HepG2 (cell line): ENCODE results near the gene C4orf54. TPM values are rescaled to one million over a fixed set of nuclear protein-coding genes. Genes with fewer than 3 reads are reported as not detected.

Experiments used
- ATAC-seq: fragments of 200-7000 bp; cut with Tn5 transposase; 3 replicates; pipeline ENCODE4 v1.9.1; 2020; ENCODE audit warnings: mild to moderate bottlenecking, moderate library complexity
- BruUV-seq: library from RNA; stranded (reverse); fragments of 400-500 nt; replicated peaks from 2 replicates; lab custom pipeline; 2021; lab: Mats Ljungman, UMichigan
- CTCF ChIA-PET: fragments of 300-600 bp; formaldehyde crosslinking; extraction: SDS; loops from one replicate; lab custom pipeline; 2021; ENCODE audit warnings: low total read pairs, inconsistent platforms, low intra/inter-chr PET ratio; lab: Yijun Ruan, JAX
- POLR2A ChIA-PET: fragments of 350-600 bp; sonication (Branson Sonifier 250); formaldehyde crosslinking; loops from one replicate; lab custom pipeline; 2020; ENCODE audit warnings: antibody characterized with exemption, inconsistent platforms; lab: Yijun Ruan, JAX
- DNase-seq: peaks from one replicate; pipeline ENCODE4 v3.0.0-alpha.2; 2015; ENCODE audit warnings: low spot score
- FAIRE-seq: peaks from 3 replicates; lab custom pipeline; 2011; peaks lifted over from hg19 to GRCh38; lab: Jason Lieb, UNC
- H2AFZ ChIP-seq: one replicate; pipeline ENCODE4 v1.6.1; 2011; ENCODE audit warnings: low read length, inconsistent platforms
- H3K27ac ChIP-seq: fragments of 300-600 bp; 3 replicates; pipeline ENCODE4 v1.8.0; 2011; ENCODE audit warnings: mixed run types, mild to moderate bottlenecking, mixed read lengths, low read length, inconsistent platforms; ENCODE audit not compliant: insufficient read depth; ENCODE audit errors: extremely low read length
- H3K27me3 ChIP-seq, 2 experiments: fragments of 200-600 bp in 1 of 2; 2 replicates in 1 of 2; 3 replicates in 1 of 2; pipeline versions ENCODE4 v1.6.0 to v1.8.0; 2011; ENCODE audit warnings: low read length in 2 of 2, mild to moderate bottlenecking in 2 of 2, moderate library complexity in 2 of 2, inconsistent platforms in 1 of 2; ENCODE audit not compliant: insufficient read depth in 2 of 2, control insufficient read depth in 1 of 2
- H3K36me3 ChIP-seq, 2 experiments: fragments of 200-600 bp in 1 of 2; replicated peaks in 1 of 2; 2 replicates in 1 of 2; 3 replicates in 1 of 2; pipeline versions ENCODE4 v1.5.1 to v1.8.0; 2011; ENCODE audit warnings: low read length in 2 of 2, inconsistent platforms in 1 of 2; ENCODE audit not compliant: insufficient read depth in 2 of 2, control insufficient read depth in 1 of 2
- H3K4me1 ChIP-seq: 2 replicates; pipeline ENCODE4 v1.5.1; 2012; ENCODE audit warnings: low read length, inconsistent platforms; ENCODE audit not compliant: insufficient read depth
- H3K4me2 ChIP-seq: 2 replicates; pipeline ENCODE4 v1.6.0; 2011; ENCODE audit warnings: low read depth, low read length, inconsistent platforms
- H3K4me3 ChIP-seq, 3 experiments: fragments of 200-600 bp in 1 of 3; sonication (generic), shearing (Covaris generic) in 1 of 3; replicated peaks in 1 of 3; 2 replicates each; pipeline ENCODE4 v1.5.1; 2011 to 2016; ENCODE audit warnings: low read length in 3 of 3, inconsistent platforms in 2 of 3, low read depth in 2 of 3, mild to moderate bottlenecking in 2 of 3, control low read depth in 1 of 3, mixed read lengths in 1 of 3; ENCODE audit not compliant: insufficient read depth in 1 of 3
- H3K79me2 ChIP-seq: one replicate; pipeline ENCODE4 v1.6.1; 2011; ENCODE audit warnings: low read length, inconsistent platforms; ENCODE audit not compliant: insufficient read depth
- H3K9ac ChIP-seq: 2 replicates; pipeline ENCODE4 v1.6.0; 2011; ENCODE audit warnings: mild to moderate bottlenecking, low read depth, low read length, inconsistent platforms; ENCODE audit not compliant: insufficient read depth
- H3K9me3 ChIP-seq: 2 replicates; pipeline ENCODE4 v1.5.1; 2012; ENCODE audit warnings: mild to moderate bottlenecking, low read length
- H4K20me1 ChIP-seq: 2 replicates; pipeline ENCODE4 v1.6.0; 2011; ENCODE audit warnings: inconsistent platforms, mild to moderate bottlenecking, low read length, moderate library complexity; ENCODE audit not compliant: insufficient read depth
- NFYC ChIP-seq: IDR thresholded peaks from 2 replicates; pipeline ENCODE4 v1.6.1; 2016; ENCODE audit warnings: missing genetic modification reagents, missing compliant biosample characterization
- NONO ChIP-seq, 2 experiments: fragments of 450-650 bp in 1 of 2; sonication (generic) in 1 of 2; formaldehyde crosslinking in 1 of 2; IDR thresholded peaks in 1 of 2; conservative IDR thresholded peaks in 1 of 2; 2 replicates each; pipeline versions ENCODE4 v1.6.1 to v1.8.0; 2017 to 2022; ENCODE audit warnings: mild to moderate bottlenecking in 1 of 2, missing genetic modification reagents in 1 of 2, moderate library complexity in 1 of 2
- PHF8 ChIP-seq: sonication (generic); formaldehyde crosslinking; IDR thresholded peaks from 2 replicates; pipeline ENCODE4 v1.5.0; 2020; ENCODE audit warnings: missing genetic modification reagents
- RERE ChIP-seq: IDR thresholded peaks from 2 replicates; pipeline ENCODE4 v1.6.1; 2016; ENCODE audit warnings: low read depth, missing genetic modification reagents, missing compliant biosample characterization
- RFX5 ChIP-seq: IDR thresholded peaks from 2 replicates; pipeline ENCODE4 v1.6.1; 2011; ENCODE audit warnings: low read depth, low read length, improper control_type of control experiment
- SAP130 ChIP-seq: IDR thresholded peaks from 2 replicates; pipeline ENCODE4 v1.6.1; 2016; ENCODE audit warnings: low read depth
- SIX4 ChIP-seq: sonication (generic); formaldehyde crosslinking; IDR thresholded peaks from 2 replicates; pipeline ENCODE4 v1.4.0; 2020; ENCODE audit warnings: missing genetic modification reagents
- SRSF4 ChIP-seq: fragments of 200-400 bp; formaldehyde crosslinking; IDR thresholded peaks from one replicate; pipeline ENCODE4 v1.6.1; 2018; ENCODE audit warnings: mild to moderate bottlenecking, low read depth, low read length, moderate library complexity; ENCODE audit not compliant: poor library complexity, severe bottlenecking
- THAP11 ChIP-seq: IDR thresholded peaks from 2 replicates; pipeline ENCODE4 v1.6.1; 2016; ENCODE audit warnings: missing biosample characterization, missing genetic modification reagents
- TMF1 ChIP-seq: sonication (generic); formaldehyde crosslinking; IDR thresholded peaks from 2 replicates; pipeline ENCODE4 v1.8.1; 2022; ENCODE audit warnings: low read depth, missing genetic modification reagents
- ZBTB46 ChIP-seq: sonication (generic); formaldehyde crosslinking; IDR thresholded peaks from 2 replicates; pipeline ENCODE4 v1.4.0; 2020; ENCODE audit warnings: mild to moderate bottlenecking, missing genetic modification reagents, borderline replicate concordance
- ZFAT ChIP-seq: sonication (generic); formaldehyde crosslinking; conservative IDR thresholded peaks from 2 replicates; pipeline ENCODE4 v1.8.1; 2023; ENCODE audit warnings: missing genetic modification reagents, inconsistent platforms
- ZNF280B ChIP-seq: sonication (generic); formaldehyde crosslinking; IDR thresholded peaks from 2 replicates; pipeline ENCODE4 v1.5.0; 2020; ENCODE audit warnings: missing genetic modification reagents, mild to moderate bottlenecking, borderline replicate concordance
- ZNF652 ChIP-seq: IDR thresholded peaks from 2 replicates; pipeline ENCODE4 v1.6.1; 2016; ENCODE audit warnings: low read depth, borderline replicate concordance
- WGBS: methylation state at CpG from one replicate; pipeline ENCODE4 v1.1.6; 2017; ENCODE audit warnings: low lambda C conversion rate; 5-methylcytosine and 5-hydroxymethylcytosine counted together
- in situ Hi-C: cut with HindIII; loops from 2 replicates; pipeline ENCODE4 v1.10.0; 2017; ENCODE audit warnings: low pct_unique_long_range_greater_than_20kb; ENCODE audit not compliant: extremely low pct_ligation_motif_present
- intact Hi-C: fragments of 100-400 bp; cut with micrococcal nuclease; formaldehyde crosslinking; loops from one replicate; pipeline ENCODE4 v1.10.0; 2022; ENCODE audit not compliant: unreplicated experiment
- polyA plus RNA-seq, 8 experiments: library from polyadenylated mRNA; depleted of rRNA in 3 of 8; stranded (reverse) in 7 of 8; unstranded in 1 of 8; fragments of >200 nt; fragmentation: Illumina TruSeq in 4 of 8; extraction: Trizol in 4 of 8; gene quantifications; 2 replicates each; pipeline versions ENCODE4 v1.2.1 to v1.2.3, GENCODE V29; 2011 to 2016; ENCODE audit warnings: low read depth in 4 of 8, missing spikeins in 1 of 8, mixed read lengths in 1 of 8; ENCODE audit not compliant: insufficient read depth in 1 of 8
- total RNA-seq, 5 experiments: library from RNA; depleted of rRNA; stranded (reverse); fragments of >200 nt; fragmentation: Illumina TruSeq; extraction: Trizol; gene quantifications; 2 replicates each; pipeline ENCODE4 v1.2.3, GENCODE V29; 2016; ENCODE audit warnings: low read depth in 1 of 5

The C4orf54 gene
- total and polyA plus RNA-seq, 2 of the 13 experiments (the other 11 are each of a cell fraction or from before 2014, with no cell fraction given) = not detected

- no peak overlapping the region for H2AFZ ChIP-seq
- H3K79me2 ChIP-seq = no peaks in the 10 kb centered on the region
- BruUV-seq = no TSS peak
- no peak overlapping the region for H3K27ac ChIP-seq
- 92% methylated on average over 1 of the region's 1 CpG for WGBS
- H3K4me3 ChIP-seq = no peak overlapping the region
- FAIRE-seq (no peak), DNase-seq (no peak), ATAC-seq (no peak)
- H4K20me1 ChIP-seq = no peaks in the 10 kb centered on the region
- no peak overlapping the region for H3K9ac ChIP-seq
- ChIA-PET POLR2A (no interaction called here), CTCF (no interaction called here)
- H3K4me1 ChIP-seq = no peaks in the 10 kb centered on the region
- no peaks in the 10 kb centered on the region for H3K9me3 ChIP-seq
- intact Hi-C loops (no loop called here), in situ Hi-C loops (no loop called here)
- H3K4me2 ChIP-seq = no peak overlapping the region
- H3K27me3 ChIP-seq = no peaks in the 10 kb centered on the region
- H3K36me3 ChIP-seq = peaks cover 5 to 50% of the 10 kb centered on the region in 2 experiments
- TF ChIP-seq ZNF652 (CRISPR knock-in tag) (no peak), PHF8 (CRISPR knock-in tag) (no peak), ZFAT (CRISPR knock-in tag) (no peak), ZNF280B (CRISPR knock-in tag) (no peak), ZBTB46 (CRISPR knock-in tag) (no peak), SRSF4 (no peak), TMF1 (CRISPR knock-in tag) (no peak), NONO (IDR thresholded peaks at IDR 0.05) (no peak), NONO (CRISPR knock-in tag; conservative IDR thresholded peaks at IDR 0.05) (no peak), THAP11 (CRISPR knock-in tag) (no peak), RFX5 (no peak), NFYC (no peak), SAP130 (CRISPR knock-in tag) (no peak), SIX4 (CRISPR knock-in tag) (no peak), RERE (no peak)
Measured at GRCh38 chr4:99622341-99622740, 35.3 kb downstream of the C4orf54 start.
